NCI-H2171 treated with DMSO at 0.1 percent for 48 hours (cell line): ENCODE data around the gene RESP18.
A peak's percentile ranks its signal among the peaks of the same experiment; 100 is the strongest.
"Not testable (repeated sequence)": the region's sequence is repeated elsewhere in the genome, so short reads cannot be mapped to it uniquely, and the experiment has no call there.

Experiments
- DNase-seq: peaks from one replicate; lab custom pipeline; 2025; lab: John Stamatoyannopoulos, UW

Gene RESP18

DNA sequence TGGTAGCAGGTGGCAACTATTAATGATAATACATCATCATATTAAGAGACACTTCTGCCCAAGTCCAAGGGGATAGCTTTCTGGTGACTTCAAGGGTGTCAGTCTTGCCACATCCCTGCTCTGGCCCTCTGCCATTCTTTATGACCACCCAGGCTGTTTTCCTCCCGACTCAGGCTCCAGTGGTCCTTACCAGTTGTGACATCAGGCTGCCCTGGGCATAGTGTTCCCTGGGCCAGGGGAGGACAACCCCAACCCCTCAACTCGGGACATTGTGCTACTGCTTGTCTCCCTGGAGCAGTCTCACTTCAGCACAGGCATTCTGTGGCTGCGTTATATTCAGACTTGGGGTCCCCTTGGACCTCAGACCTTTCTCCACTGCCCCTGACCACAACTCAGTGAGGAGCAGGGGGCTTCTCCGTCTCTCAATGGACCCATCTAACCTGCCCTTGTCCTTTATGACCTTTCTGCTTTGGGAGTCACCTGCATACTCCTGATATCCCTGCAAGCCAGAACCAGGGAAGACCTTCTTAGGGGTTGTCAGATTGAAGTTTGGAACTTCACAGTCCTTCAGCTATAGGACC is 40.5 kb downstream of the RESP18 start:
- DNase-seq: no peak

DNA sequence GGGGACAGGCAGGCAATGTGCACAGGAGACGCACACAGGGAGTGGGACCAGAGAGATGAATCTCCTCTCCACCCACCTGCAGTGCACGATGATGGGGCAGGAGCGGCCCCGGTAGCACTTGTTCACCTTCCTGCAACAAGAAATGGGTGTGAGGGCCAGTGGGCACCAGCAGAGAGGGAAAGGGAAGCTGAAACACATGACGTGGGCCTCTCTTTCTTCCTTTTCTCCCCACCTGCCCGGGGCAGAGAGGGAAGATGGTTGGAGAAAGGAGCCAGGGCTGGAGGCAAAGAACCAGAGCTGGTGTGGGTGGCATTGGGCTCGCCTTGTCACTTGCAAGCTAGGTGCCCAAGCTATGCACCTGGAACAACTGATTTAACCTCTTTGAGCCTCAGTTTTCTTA is 41.1 kb downstream of the RESP18 start:
- no peak for DNase-seq

DNA sequence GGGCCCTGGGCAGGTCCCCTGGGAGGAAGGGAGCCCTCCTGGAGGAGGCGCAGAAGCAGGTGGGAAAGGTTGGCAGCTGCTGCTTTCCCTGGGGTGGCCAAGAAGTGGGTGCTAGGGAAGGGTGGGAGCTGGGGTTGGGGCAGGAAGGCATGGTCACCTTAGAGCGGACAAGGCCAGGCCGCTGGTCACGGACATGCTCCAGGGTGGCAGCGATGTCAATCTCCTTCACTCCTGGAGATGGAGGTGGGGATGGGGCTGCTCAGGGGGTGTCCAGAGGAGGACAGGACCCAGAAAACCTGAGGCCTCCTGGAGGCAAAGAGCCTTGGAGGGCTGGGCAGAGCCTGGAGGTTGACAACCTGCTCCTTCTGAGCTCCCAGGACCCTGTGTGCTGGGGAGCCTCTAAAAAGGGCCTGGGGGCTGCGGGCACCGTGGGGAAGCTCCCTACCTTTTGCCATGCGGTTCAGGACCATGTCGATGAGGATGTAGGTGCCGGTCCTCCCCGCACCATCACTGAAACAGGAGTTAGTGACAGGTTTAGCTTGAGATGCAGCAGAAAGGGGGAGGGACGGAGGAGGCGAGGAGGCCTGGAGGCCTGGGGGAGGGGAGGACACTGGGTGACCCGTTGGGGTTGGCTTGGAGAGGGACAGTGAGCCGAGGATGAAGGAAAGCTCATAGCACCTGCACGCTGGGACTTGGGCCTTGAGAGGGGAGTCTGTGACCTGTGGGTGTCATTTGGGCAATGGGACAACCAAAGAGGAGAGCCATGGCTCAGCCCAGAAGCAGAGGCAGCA is 42.0 kb downstream of the RESP18 start:
- DNase-seq: no peak

DNA sequence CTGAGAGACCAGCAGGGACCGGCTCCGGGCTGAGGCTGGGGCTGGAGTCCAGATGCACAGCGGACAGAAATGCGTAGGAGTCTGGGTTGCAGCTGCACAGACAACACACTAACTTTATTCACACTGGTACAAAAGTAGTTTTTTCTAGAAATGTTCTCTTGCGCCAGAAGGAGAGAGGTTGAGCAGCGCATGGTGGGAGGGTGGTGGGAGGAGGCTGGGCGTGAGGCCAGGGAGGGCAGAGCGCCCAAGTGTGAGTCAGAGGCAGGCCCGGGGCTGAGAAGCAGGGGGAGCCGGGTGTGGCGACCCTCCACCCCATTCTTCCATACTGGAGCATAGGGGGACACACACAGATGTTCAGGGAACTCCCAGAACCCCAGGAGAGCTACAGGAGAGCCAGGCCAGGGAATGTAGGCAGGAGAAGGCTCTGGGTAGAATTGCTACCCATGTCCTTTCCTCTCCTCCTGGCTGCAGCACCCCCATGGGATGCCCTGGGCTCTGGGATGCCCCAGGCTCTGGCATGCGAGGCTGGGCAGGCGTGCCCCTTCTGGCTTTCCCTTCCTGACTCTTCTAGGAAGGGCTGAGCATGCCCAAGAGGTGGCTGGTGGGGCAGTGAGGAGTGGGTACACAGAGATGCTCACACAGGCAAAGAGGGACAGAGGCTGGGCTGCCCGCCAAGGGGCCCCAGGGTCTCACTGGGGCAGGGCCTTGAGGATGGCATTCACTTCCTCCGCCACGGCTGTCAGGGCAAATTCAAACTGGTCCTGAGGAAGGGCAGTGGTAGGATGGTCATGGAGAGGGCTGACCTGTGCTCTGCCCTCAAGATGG is 42.8 kb downstream of the RESP18 start:
- peak; percentile 69 for DNase-seq

DNA sequence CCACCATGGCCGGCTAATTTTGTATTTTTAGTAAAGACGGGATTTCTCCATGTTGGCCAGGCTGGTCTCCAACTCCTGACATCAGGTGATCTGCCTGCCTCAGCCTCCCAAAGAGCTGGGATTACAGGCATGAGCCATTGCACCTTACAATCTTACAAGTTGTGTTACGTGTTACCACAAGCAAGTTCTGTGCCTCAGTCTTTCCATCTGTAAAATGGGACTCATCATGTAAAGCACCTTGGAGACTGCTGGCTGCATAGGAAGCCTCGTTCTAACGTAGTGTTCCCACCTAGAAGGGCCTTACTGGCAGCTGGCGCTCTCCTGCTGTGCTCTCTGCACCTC is 43.4 kb downstream of the RESP18 start:
- no peak for DNase-seq

DNA sequence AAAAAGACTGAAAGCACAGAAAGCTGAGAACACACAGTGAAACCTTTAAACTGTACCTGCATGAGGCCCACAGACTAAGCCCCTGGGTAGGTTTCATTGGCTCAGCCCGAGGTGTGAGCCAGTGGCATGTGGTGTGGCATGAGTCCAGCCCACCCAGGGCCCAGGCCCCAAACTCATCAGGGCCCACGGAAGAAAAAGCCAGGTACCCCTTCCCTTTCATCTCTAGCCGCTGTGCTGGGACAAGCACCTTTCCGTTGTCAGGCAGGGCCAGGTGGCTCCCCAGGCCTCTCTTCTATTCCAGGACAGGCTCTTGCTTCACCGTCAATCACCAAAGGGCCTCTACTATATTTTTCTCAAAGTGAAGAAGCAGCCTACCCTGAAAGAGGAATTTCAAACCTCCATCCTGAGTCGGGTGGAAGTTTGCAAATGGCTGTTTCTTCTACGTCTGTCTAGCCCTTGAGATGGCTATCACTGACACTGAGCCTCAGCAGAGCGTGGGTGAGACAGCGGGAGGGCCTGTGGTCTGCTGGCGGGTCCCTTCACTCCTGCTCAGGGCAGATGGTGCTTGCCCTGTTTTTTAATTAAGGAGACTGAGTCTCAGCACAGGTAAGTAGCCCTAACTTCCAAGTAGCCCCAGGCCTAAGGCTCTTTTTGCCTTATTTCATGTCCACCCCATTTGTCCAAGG is 44.8 kb downstream of the RESP18 start:
- DNase-seq: no peak

DNA sequence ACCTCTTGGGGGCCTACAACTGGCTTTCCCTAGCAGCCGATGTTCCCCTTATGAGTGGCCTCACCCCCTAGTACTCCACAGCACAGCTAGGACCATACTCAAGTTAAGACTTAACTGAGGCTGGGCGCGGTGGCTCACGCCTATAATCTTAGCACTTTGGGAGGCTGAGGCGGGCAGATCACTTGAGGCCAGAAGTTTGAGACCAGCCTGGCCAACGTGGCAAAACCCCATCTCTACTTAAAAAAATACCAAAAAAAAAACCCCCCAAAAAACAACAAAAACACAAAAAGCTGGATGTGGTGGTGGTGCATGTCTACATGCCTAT is 45.5 kb downstream of the RESP18 start:
- not testable (repeated sequence) for DNase-seq

DNA sequence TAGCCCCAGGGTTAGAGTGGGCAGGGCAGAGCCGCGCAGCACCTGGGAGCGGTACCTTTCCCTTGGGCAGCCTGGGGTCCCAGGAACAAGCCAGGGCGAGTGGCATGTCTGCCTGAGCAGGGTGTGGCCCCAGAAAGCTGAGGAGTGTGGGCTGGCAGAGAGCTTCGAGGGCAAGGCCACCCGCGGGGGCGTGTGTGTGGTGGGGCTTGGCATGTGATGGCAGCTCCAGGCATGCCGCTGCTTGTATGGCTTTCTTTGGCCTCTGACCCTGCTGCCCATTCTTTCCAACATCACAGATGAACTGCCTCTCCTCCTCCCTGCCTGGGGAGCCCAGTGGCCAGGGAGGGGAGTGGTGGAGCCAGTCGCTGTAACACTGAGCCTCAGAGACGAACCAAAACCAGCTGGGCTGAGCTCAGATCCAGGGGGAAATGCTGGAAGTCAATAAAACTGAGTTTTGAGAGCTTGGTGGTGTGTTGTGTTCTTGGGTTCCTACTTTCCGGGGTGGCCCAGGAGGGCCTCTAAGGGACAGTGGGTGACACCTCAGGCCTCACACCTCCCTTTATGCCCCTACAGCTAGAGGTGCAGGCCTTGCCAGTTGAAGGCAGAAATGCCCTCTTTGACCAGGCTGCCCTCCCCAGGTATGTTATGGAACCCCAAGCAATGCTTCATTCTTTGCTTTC is 46.0 kb downstream of the RESP18 start:
- DNase-seq: no peak

DNA sequence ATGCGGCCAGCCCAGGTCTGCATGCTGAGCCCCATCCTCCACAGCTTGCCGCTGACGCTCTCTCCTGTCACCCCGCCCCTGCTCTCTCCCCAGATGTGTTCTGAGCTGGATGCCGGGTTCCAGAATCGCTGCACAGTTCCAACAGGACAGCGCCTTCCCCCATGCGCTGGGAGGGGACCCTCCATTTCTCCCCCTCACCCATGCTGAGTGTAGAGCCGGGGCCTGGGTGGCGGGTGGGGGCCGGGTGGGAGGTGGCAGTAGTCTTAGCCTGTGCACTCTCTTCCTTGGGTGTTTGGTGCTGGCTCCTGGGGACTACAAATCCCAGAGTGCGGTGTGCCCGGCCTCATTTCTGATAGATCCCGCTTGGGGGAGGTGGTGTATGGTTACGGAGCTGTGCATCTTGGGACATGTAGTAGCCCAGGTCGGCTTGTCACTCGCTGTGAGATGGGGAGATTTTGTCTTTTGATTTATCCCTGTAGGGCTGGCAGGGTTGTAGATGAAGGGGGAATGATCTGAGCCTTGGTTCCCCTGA is 46.6 kb downstream of the RESP18 start:
- DNase-seq: peak; percentile 79

DNA sequence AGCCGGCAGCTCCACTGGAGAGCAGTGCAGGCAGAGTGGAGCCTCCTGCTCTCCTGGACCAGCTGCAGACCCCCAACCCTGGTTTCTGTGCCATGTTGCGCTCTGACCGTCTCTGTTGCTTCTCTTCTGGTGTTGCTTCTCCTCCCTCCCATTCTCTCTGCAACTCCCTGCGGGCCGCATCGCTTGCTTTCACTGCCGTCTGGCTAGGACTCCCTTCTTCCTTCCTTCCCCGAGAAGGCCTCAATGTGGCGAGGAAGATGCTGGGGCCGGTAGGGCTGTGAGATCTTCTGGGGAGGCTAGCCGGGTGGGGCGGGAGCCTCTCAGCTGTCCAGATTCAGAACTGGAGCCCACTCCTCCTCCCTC is 47.2 kb downstream of the RESP18 start:
- DNase-seq: no peak

DNA sequence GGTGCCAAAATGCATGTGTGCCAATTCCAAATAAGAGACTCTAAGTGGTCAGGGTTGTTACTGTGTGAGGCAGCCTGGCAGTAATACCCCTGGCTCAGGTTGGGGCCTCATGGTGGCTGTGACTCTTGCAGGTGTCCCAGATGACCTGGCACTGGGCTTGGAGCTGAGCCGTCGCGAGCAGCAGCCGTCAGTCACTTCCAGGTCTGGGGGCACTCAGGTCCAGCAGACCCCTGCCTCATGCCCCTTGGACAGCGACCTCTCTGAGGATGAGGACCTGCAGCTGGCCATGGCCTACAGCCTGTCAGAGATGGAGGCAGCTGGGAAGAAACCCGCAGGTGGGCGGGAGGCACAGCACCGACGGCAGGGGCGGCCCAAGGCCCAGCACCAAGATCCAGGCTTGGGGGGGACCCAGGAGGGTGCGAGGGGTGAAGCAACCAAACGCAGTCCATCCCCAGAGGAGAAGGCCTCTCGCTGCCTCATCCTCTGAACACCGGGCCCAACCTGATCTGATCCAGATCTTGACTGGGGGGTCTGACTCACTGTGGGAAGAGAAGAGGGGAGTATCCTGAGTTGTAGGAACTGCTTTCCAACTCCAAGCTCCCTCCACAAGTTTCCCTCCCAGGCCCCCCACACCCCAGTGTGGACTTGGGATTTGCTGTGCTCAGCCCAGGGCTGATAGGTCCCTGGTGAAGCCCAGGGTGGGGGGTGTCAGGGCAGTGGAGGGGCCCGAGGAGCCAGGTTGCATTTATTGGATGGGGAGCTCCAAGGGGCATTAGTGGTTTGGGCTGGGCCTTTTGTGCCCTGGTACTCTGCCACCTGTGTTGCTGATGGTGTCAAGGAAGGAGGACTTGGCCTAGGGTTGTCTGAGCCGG is 47.8 kb downstream of the RESP18 start:
- no peak for DNase-seq

DNA sequence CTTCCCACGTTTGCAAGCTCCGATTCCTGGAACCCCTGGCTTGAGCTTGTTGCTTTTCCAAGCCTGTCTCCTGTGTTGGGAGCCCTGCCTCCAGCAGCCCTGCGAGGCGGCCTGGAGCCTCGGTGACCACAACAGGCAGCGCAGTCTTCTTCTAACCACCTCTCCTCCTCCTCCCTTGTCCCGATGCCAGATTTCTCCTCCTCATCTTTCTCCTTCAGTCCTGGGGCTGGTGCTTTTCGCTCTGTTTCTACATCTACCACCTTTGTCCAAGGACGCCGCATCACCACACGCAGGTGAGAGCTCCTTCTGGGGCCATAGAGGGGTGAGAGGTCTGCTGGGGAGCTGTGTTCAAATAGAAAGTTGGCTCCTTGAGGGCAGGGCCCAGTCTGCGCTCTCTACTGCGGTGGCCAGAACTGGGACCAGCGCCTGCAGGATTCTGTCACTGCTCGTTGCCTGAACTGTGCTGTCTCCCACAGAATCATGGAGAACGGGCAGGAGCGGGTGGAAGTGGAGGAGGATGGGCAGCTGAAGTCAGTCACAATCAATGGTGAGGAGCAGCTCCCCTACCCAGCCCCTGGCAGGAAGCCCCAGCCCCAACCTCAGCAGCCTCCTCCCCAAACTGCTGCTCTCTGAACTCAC is 49.5 kb downstream of the RESP18 start:
- no peak for DNase-seq

DNA sequence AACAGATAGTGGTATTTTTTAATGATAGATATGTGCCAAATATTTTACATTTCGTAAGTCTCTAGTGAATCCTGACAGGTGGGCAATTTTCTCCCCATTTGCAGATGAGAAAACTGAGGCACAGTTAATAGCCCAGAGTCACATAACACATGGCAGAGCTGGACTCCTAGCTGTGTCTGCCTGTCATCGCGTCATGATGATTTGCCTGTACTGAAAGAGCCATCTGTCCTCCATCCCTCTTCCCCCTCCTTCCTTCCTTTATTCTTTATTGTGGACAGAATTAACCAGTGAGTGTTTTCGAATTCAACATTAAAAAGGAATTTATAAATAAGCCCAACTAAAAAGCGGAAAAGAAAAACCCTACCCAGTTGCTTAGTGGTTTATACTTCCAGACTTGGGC is 50.2 kb downstream of the RESP18 start:
- peak; percentile 51 for DNase-seq

DNA sequence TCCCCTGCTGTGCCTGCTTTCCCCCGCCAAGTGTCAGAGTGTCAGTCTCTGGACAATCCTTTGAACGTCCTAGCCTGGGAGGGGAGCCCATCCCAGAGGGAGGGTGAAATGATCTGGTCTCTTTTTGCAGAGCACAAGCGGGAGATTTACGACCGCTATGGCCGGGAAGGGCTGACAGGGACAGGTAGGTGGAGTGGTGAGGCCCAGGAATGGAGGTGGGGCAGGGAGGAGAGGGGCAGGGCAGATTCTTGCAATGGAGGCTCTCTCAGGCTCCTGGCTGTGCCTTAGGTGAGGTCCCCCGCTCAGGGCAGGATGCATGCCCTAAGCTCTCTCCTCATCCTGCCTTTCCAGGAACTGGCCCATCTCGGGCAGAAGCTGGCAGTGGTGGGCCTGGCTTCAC is 51.0 kb downstream of the RESP18 start:
- no peak for DNase-seq

DNA sequence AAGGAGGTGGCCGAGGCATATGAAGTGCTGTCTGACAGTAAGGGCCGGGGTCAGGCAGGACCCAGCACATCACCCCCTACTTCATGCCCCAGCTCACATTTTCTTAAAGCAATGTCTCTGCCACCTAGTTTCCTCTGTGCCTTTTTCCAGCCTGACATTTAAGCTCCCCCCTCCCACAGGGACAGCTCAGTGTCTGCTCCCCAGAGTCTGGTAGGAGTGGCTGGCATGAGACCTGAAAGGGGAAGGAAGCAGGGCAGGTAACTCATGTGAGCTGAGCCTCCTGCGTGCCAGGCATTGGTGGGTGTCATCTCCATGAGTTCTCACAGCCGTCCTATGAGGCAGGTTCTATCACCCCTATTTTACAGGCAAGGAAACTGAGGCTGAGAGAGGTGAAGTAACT is 51.9 kb downstream of the RESP18 start:
- DNase-seq: peak; percentile 18

DNA sequence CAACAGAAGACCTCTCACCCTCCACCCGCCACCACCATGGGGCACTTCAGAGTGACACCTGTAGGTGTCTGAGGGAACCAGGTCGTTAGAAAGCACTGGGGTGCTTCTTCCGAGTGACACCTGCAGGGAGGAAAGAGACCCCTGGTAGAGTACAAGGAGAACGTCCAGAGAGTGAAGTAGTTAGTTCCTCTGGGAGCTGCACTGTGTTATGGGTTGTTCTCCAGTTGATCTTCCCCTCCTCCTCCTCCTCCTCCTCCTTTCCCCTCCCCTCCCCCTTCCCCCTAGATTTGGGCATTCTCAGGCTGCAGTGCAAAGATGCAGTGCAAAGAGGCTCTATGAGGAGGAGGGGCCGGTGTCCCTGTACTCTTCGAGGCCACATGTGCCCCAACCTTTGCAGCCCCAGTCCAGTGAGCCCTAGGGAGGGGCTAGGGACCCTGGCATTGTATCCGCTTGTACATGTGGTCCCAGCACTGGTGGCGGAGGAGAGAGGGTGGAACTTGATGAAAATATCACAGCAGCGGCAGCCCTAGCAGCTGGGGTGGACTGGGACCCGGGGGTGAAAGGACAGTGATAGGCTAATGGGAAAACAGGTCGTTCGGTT is 52.5 kb downstream of the RESP18 start:
- DNase-seq: no peak

DNA sequence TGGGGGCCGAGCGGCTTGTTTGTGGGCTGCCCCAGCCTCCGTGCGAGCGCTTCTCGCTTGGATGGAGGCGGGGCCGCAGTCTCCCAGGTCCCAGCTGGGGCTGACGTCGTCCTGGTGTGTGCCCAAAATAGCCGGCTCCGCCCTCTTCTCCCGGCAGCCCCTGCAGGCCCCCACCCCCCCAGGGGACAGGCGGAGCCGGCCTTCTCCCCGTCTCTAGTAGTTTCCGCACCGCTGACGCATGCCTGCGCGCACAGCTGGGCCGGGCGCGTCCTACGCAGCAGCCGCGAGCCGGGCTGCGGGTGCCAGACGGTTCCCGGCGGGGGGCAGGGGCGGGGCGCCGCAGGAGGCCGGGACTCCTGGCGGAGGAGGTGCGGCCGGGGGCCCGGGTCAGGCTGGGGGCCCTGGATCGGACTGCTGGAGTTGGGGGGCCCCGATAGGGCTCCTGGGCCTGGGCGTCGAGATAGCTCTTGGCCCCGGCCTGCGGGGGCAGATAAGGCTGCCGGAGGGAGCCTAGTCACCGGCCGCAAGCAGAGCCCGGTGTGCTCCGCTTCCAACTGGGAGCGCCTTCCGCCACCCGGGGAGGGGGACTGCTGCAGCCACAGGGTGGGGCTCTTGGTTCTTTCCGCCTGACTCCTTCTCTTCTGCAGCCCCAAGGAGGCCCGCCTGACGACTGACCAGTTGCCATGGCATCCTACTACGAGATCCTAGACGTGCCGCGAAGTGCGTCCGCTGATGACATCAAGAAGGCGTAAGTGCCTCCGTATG is 53.2 kb downstream of the RESP18 start, which contains the start of gene DNAJB2:
TSS of gene DNAJB2 (plus strand) at position 216 of the 765 bp plus-strand sequence. CDS start at position 684, 468 bp downstream.
- DNase-seq: peak; percentile 98

DNA sequence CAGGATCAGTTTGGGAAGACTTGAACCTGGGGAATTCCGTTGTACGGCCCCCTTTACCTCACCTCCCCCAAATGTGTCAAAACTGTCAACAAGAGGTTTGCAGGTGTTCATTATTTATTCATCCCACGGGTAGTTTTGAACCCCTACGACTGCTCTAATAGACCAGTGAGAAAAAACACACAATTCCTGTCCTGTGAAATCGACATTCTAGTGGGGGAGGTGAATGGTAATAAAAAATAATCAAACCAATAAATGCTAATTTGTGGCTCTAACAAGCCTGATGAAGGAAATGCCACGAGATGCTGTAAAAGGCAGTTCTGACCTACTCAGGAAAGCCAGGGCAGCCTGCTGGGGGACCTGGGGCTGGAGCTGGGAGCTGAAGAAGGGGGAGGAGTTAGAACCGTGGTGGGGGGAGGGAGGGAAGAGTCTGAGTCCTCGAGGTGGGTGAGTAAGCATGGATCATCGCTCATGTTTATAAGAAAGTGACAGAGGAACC is 53.8 kb downstream of the RESP18 start:
- no peak for DNase-seq
